ENCODE results near the gene APPL2.

The APPL2 gene

GRCh38 chr12:105235732-105236476 lies at the start of gene APPL2:
Gene APPL2, minus strand, starts transcription at chr12:105236174. Its CDS starts 162 bp downstream, at chr12:105236012.
- DNase-seq (ENCODE audit: low spot score) = peak; percentile 92

GRCh38 chr12:105285378-105285777 lies 49.4 kb upstream of the APPL2 start:
- no peak for DNase-seq (ENCODE audit: low spot score)

- DNase-seq (ENCODE audit: low spot score) = no peak
Observed at GRCh38 chr12:105281694-105282049, 45.7 kb upstream of the APPL2 start.

GRCh38 chr12:105280966-105281693 lies 45.2 kb upstream of the APPL2 start:
- DNase-seq (ENCODE audit: low spot score) = no peak

GRCh38 chr12:105279460-105280056 lies 43.6 kb upstream of the APPL2 start:
- DNase-seq (ENCODE audit: low spot score) = no peak

GRCh38 chr12:105278043-105278697 lies 42.2 kb upstream of the APPL2 start:
- peak; percentile 40 for DNase-seq (ENCODE audit: low spot score)

- DNase-seq (ENCODE audit: low spot score) = peak; percentile 7
Observed at GRCh38 chr12:105275997-105276733, 40.2 kb upstream of the APPL2 start.

- DNase-seq (ENCODE audit: low spot score) = no peak
Observed at GRCh38 chr12:105274571-105274970, 38.6 kb upstream of the APPL2 start.

- DNase-seq (ENCODE audit: low spot score) = no peak
Observed at GRCh38 chr12:105273601-105274000, 37.6 kb upstream of the APPL2 start.

GRCh38 chr12:105272814-105273416 lies 36.9 kb upstream of the APPL2 start:
- DNase-seq (ENCODE audit: low spot score) = no peak

- peak; percentile 9 for DNase-seq (ENCODE audit: low spot score)
Observed at GRCh38 chr12:105272152-105272551, 36.2 kb upstream of the APPL2 start.

- no peak for DNase-seq (ENCODE audit: low spot score)
Observed at GRCh38 chr12:105271364-105271763, 35.4 kb upstream of the APPL2 start.

- DNase-seq (ENCODE audit: low spot score) = no peak
Observed at GRCh38 chr12:105270671-105271255, 34.8 kb upstream of the APPL2 start.

GRCh38 chr12:105267711-105268110 lies 31.7 kb upstream of the APPL2 start:
- no peak for DNase-seq (ENCODE audit: low spot score)

- DNase-seq (ENCODE audit: low spot score) = no peak
Observed at GRCh38 chr12:105264771-105265170, 28.8 kb upstream of the APPL2 start.

GRCh38 chr12:105262461-105263184 lies 26.6 kb upstream of the APPL2 start:
- no peak for DNase-seq (ENCODE audit: low spot score)

GRCh38 chr12:105261010-105261409 lies 25.0 kb upstream of the APPL2 start:
- no peak for DNase-seq (ENCODE audit: low spot score)

GRCh38 chr12:105259226-105259625 lies 23.3 kb upstream of the APPL2 start:
- no peak for DNase-seq (ENCODE audit: low spot score)

- peak; percentile 64 for DNase-seq (ENCODE audit: low spot score)
Observed at GRCh38 chr12:105257321-105257728, 21.4 kb upstream of the APPL2 start.

GRCh38 chr12:105256921-105257320 lies 20.9 kb upstream of the APPL2 start:
- no peak for DNase-seq (ENCODE audit: low spot score)
